ENCODE measurements around the gene IRF1. TPM values are rescaled to one million over a fixed set of nuclear protein-coding genes. Genes with fewer than 3 reads are reported as not detected.

IRF1 gene
- total RNA-seq, 1 experiment from 2014 or later: 48.9 TPM

- CTCF ChIA-PET: interaction anchor here (1.1 to 1.7 kb wide), 2 partner anchors 75 to 112 kb away, joined by 3 to 11 read pairs; no protein-coding TSS in a partner anchor
- no TSS peak for BruUV-seq (replicated peaks)
- Histone ChIP-seq H3K4me3 (ENCODE audit: low read depth in 2 of 2, low read length in 2 of 2) (no peak overlapping the region; a peak in 1 of 4 replicates), H3K4me1 (ENCODE audit: control insufficient read depth, insufficient read depth, low read length) (peaks cover 26% of the 10 kb centered on the region), H3K27ac (ENCODE audit: low read length) (peak overlapping the region; percentile 84), H3K36me3 (ENCODE audit: control insufficient read depth, insufficient read depth, low read length) (peaks cover 2% of the 10 kb centered on the region; the same call in 1 of the 2 replicates), H3K9me3 (ENCODE audit: control insufficient read depth, insufficient read depth, low read depth, low read length) (no peaks in the 10 kb centered on the region), H3K27me3 (ENCODE audit: control insufficient read depth, insufficient read depth, low read length) (no peaks in the 10 kb centered on the region)
- intact Hi-C loops (cut with micrococcal nuclease; ENCODE audit: unreplicated experiment) (loop anchor here (10.0 kb wide), 1 partner anchor 433 kb away; the partner anchor contains the start of gene IL3), in situ Hi-C loops (cut with HindIII; ENCODE audit: low pct_unique_long_range_greater_than_20kb, low sequenced_read_pairs) (loop anchor here (25.0 kb wide), 1 partner anchor 111 kb away; no protein-coding TSS in a partner anchor)
- POLR2A ChIA-PET: interaction anchor here (0.8 kb wide), 1 partner anchor 14 kb away, joined by 3 read pairs; no protein-coding TSS in a partner anchor
- DNase-seq (ENCODE audit: low read depth, low spot score): no peak
- peak; percentile 29; the same call in 1 of the 2 replicates for ATAC-seq
- no peak for TF ChIP-seq SIN3A (IDR thresholded peaks at IDR 0.05; ENCODE audit: borderline replicate concordance, insufficient read depth, low read depth, low read length)
- TF ChIP-seq TCF7L2 (IDR thresholded peaks at IDR 0.05; ENCODE audit: low read depth, low read length): no peak
- no peak for TF ChIP-seq POLR2AphosphoS5 (IDR thresholded peaks at IDR 0.05; ENCODE audit: low read depth, low read length)
- TF ChIP-seq, protein P1, sequence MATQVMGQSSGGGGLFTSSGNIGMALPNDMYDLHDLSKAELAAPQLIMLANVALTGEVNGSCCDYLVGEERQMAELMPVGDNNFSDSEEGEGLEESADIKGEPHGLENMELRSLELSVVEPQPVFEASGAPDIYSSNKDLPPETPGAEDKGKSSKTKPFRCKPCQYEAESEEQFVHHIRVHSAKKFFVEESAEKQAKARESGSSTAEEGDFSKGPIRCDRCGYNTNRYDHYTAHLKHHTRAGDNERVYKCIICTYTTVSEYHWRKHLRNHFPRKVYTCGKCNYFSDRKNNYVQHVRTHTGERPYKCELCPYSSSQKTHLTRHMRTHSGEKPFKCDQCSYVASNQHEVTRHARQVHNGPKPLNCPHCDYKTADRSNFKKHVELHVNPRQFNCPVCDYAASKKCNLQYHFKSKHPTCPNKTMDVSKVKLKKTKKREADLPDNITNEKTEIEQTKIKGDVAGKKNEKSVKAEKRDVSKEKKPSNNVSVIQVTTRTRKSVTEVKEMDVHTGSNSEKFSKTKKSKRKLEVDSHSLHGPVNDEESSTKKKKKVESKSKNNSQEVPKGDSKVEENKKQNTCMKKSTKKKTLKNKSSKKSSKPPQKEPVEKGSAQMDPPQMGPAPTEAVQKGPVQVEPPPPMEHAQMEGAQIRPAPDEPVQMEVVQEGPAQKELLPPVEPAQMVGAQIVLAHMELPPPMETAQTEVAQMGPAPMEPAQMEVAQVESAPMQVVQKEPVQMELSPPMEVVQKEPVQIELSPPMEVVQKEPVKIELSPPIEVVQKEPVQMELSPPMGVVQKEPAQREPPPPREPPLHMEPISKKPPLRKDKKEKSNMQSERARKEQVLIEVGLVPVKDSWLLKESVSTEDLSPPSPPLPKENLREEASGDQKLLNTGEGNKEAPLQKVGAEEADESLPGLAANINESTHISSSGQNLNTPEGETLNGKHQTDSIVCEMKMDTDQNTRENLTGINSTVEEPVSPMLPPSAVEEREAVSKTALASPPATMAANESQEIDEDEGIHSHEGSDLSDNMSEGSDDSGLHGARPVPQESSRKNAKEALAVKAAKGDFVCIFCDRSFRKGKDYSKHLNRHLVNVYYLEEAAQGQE (IDR thresholded peaks at IDR 0.05; ENCODE audit: insufficient read depth in 1 of 2, low read depth in 2 of 2, low read length in 1 of 2): no peak
- TF ChIP-seq, protein P2, sequence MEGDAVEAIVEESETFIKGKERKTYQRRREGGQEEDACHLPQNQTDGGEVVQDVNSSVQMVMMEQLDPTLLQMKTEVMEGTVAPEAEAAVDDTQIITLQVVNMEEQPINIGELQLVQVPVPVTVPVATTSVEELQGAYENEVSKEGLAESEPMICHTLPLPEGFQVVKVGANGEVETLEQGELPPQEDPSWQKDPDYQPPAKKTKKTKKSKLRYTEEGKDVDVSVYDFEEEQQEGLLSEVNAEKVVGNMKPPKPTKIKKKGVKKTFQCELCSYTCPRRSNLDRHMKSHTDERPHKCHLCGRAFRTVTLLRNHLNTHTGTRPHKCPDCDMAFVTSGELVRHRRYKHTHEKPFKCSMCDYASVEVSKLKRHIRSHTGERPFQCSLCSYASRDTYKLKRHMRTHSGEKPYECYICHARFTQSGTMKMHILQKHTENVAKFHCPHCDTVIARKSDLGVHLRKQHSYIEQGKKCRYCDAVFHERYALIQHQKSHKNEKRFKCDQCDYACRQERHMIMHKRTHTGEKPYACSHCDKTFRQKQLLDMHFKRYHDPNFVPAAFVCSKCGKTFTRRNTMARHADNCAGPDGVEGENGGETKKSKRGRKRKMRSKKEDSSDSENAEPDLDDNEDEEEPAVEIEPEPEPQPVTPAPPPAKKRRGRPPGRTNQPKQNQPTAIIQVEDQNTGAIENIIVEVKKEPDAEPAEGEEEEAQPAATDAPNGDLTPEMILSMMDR (IDR thresholded peaks at IDR 0.05): no peak
These were observed 7.6 kb upstream of the IRF1 start for GRCh38 chr5:132498152-132498551.

GRCh38 chr5:132497488-132497997 is 7.0 kb upstream of the IRF1 start:
- BruUV-seq (replicated peaks): no TSS peak
- CTCF ChIA-PET: interaction anchor here (1.7 kb wide), 1 partner anchor 111 kb away, joined by 11 read pairs; no protein-coding TSS in a partner anchor
- Histone ChIP-seq H3K4me3 (ENCODE audit: low read depth in 2 of 2, low read length in 2 of 2) (peak overlapping the region; percentile 71 to 91), H3K36me3 (ENCODE audit: control insufficient read depth, insufficient read depth, low read length) (peaks cover 2% of the 10 kb centered on the region; the same call in 1 of the 2 replicates), H3K9me3 (ENCODE audit: control insufficient read depth, insufficient read depth, low read depth, low read length) (no peaks in the 10 kb centered on the region), H3K4me1 (ENCODE audit: control insufficient read depth, insufficient read depth, low read length) (peaks cover 26% of the 10 kb centered on the region), H3K27ac (ENCODE audit: low read length) (peak overlapping the region; percentile 84), H3K27me3 (ENCODE audit: control insufficient read depth, insufficient read depth, low read length) (no peaks in the 10 kb centered on the region)
- POLR2A ChIA-PET: interaction anchor here (0.8 kb wide), 1 partner anchor 14 kb away, joined by 3 read pairs; no protein-coding TSS in a partner anchor
- ATAC-seq (peak; percentile 54), DNase-seq (ENCODE audit: low read depth, low spot score) (no peak)
- no peak for TF ChIP-seq SIN3A (IDR thresholded peaks at IDR 0.05; ENCODE audit: borderline replicate concordance, insufficient read depth, low read depth, low read length)
- no peak for TF ChIP-seq TCF7L2 (IDR thresholded peaks at IDR 0.05; ENCODE audit: low read depth, low read length)
- TF ChIP-seq, protein P1 (IDR thresholded peaks at IDR 0.05; ENCODE audit: insufficient read depth in 1 of 2, low read depth in 2 of 2, low read length in 1 of 2): no peak
- TF ChIP-seq POLR2AphosphoS5 (IDR thresholded peaks at IDR 0.05; ENCODE audit: low read depth, low read length): no peak
- TF ChIP-seq, protein P2 (IDR thresholded peaks at IDR 0.05): no peak
- in situ Hi-C loops (cut with HindIII; ENCODE audit: low pct_unique_long_range_greater_than_20kb, low sequenced_read_pairs) (loop anchor here (25.0 kb wide), 1 partner anchor 110 kb away; no protein-coding TSS in a partner anchor), intact Hi-C loops (cut with micrococcal nuclease; ENCODE audit: unreplicated experiment) (loop anchor here (10.0 kb wide), 1 partner anchor 433 kb away; the partner anchor contains the start of gene IL3)
